ENCODE data around the gene ZNF282. TPM values are rescaled to one million over a fixed set of nuclear protein-coding genes. Genes with fewer than 3 reads are reported as not detected.

ZNF282 gene
- total RNA-seq, 1 donor from 2014 or later, result 28.1 TPM

DNA sequence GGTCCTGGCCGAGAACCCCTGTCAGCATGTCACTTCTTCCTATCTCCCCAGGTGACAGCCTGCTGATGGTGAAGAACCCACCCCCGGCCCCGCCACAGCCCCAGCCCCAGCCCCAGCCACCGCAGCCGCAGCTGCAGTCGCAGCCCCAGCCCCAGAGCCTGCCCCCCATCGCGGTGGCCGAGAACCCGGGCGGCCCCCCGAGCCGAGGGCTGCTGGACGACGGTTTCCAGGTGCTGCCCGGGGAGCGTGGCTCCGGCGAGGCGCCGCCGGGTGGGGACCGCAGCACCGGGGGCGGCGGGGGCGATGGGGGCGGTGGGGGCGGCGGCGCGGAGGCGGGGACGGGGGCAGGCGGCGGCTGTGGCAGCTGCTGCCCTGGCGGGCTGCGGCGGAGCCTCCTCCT is 28.4 kb downstream of the ZNF282 start:
- no peak overlapping the region for H3K4me3 ChIP-seq (ENCODE audit: insufficient read depth, low read depth, low read length)
- H4K20me1 ChIP-seq (ENCODE audit: insufficient read depth, low read length), result peaks cover 11% of the 10 kb centered on the region
- DNase-seq (ENCODE audit: low read depth) (no peak), FAIRE-seq (no peak)
- peaks cover 3% of the 10 kb centered on the region for H3K9me3 Mint-ChIP-seq (ENCODE audit: unreplicated experiment)
- peaks cover 16% of the 10 kb centered on the region for H3K4me1 Mint-ChIP-seq (ENCODE audit: low read depth, unreplicated experiment)
- TF ChIP-seq EZH2 (IDR thresholded peaks at IDR 0.05; ENCODE audit: insufficient read depth, low read length), result no peak
- TF ChIP-seq, protein P1, sequence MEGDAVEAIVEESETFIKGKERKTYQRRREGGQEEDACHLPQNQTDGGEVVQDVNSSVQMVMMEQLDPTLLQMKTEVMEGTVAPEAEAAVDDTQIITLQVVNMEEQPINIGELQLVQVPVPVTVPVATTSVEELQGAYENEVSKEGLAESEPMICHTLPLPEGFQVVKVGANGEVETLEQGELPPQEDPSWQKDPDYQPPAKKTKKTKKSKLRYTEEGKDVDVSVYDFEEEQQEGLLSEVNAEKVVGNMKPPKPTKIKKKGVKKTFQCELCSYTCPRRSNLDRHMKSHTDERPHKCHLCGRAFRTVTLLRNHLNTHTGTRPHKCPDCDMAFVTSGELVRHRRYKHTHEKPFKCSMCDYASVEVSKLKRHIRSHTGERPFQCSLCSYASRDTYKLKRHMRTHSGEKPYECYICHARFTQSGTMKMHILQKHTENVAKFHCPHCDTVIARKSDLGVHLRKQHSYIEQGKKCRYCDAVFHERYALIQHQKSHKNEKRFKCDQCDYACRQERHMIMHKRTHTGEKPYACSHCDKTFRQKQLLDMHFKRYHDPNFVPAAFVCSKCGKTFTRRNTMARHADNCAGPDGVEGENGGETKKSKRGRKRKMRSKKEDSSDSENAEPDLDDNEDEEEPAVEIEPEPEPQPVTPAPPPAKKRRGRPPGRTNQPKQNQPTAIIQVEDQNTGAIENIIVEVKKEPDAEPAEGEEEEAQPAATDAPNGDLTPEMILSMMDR (IDR thresholded peaks at IDR 0.05; ENCODE audit: insufficient read depth, low read depth, low read length), result no peak
- no peak overlapping the region for H3K9ac ChIP-seq (ENCODE audit: low read length)
- H3K27ac ChIP-seq (ENCODE audit: low read depth, low read length), result no peak overlapping the region
- H2AFZ ChIP-seq (ENCODE audit: low read depth, low read length), result no peak overlapping the region
- peaks cover 2% of the 10 kb centered on the region for H3K79me2 ChIP-seq (ENCODE audit: insufficient read depth, low read length)
- peaks cover 10% of the 10 kb centered on the region for H3K4me1 ChIP-seq (ENCODE audit: insufficient read depth, low read length)
- H3K27me3 ChIP-seq (ENCODE audit: insufficient read depth, low read length), result no peaks in the 10 kb centered on the region
- H3K27ac Mint-ChIP-seq (ENCODE audit: unreplicated experiment), result no peak overlapping the region
- no peak overlapping the region for H3K4me2 ChIP-seq (ENCODE audit: low read length)
- H3K27me3 Mint-ChIP-seq (ENCODE audit: low read depth, unreplicated experiment), result no peaks in the 10 kb centered on the region
- peaks cover 20% of the 10 kb centered on the region for H3K36me3 Mint-ChIP-seq (ENCODE audit: low read depth, unreplicated experiment)
- no peaks in the 10 kb centered on the region for H3K9me3 ChIP-seq (ENCODE audit: insufficient read depth, low read depth, low read length)
- H3K4me3 Mint-ChIP-seq (ENCODE audit: unreplicated experiment), result no peak overlapping the region
- peaks cover 7% of the 10 kb centered on the region for H3K36me3 ChIP-seq (ENCODE audit: insufficient read depth, low read length)

DNA sequence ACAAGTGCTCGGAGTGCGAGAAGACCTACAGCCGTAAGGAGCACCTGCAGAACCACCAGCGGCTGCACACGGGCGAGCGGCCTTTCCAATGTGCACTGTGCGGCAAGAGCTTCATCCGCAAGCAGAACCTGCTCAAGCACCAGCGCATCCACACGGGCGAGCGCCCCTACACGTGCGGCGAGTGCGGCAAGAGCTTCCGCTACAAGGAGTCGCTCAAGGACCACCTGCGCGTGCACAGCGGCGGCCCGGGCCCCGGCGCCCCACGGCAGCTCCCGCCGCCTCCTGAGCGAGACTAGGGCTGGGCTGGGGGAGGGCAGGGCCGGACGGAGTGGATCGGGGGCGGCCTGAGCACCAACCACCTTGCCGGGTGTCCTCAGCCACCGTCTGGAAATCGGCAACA is 29.0 kb downstream of the ZNF282 start:
- peaks cover 6% of the 10 kb centered on the region for H3K4me1 ChIP-seq (ENCODE audit: insufficient read depth, low read length)
- H3K27ac ChIP-seq (ENCODE audit: low read depth, low read length), result no peak overlapping the region
- H3K4me2 ChIP-seq (ENCODE audit: low read length), result no peak overlapping the region
- Mint-ChIP-seq H3K27ac (ENCODE audit: unreplicated experiment) (no peak overlapping the region), H3K36me3 (ENCODE audit: low read depth, unreplicated experiment) (peaks cover 14% of the 10 kb centered on the region), H3K27me3 (ENCODE audit: low read depth, unreplicated experiment) (no peaks in the 10 kb centered on the region), H3K4me3 (ENCODE audit: unreplicated experiment) (no peak overlapping the region), H3K9me3 (ENCODE audit: unreplicated experiment) (peaks cover under 1% of the 10 kb centered on the region), H3K4me1 (ENCODE audit: low read depth, unreplicated experiment) (peaks cover 10% of the 10 kb centered on the region)
- no peak overlapping the region for H3K4me3 ChIP-seq (ENCODE audit: insufficient read depth, low read depth, low read length)
- no peak overlapping the region for H2AFZ ChIP-seq (ENCODE audit: low read depth, low read length)
- no peak overlapping the region for H3K9ac ChIP-seq (ENCODE audit: low read length)
- peaks cover 2% of the 10 kb centered on the region for H3K79me2 ChIP-seq (ENCODE audit: insufficient read depth, low read length)
- H3K9me3 ChIP-seq (ENCODE audit: insufficient read depth, low read depth, low read length), result no peaks in the 10 kb centered on the region
- H3K36me3 ChIP-seq (ENCODE audit: insufficient read depth, low read length), result peaks cover 3% of the 10 kb centered on the region
- FAIRE-seq (no peak), DNase-seq (ENCODE audit: low read depth) (no peak)
- TF ChIP-seq, protein P1 (IDR thresholded peaks at IDR 0.05; ENCODE audit: insufficient read depth, low read depth, low read length), result no peak
- no peak for TF ChIP-seq EZH2 (IDR thresholded peaks at IDR 0.05; ENCODE audit: insufficient read depth, low read length)
- no peaks in the 10 kb centered on the region for H3K27me3 ChIP-seq (ENCODE audit: insufficient read depth, low read length)
- peaks cover 9% of the 10 kb centered on the region for H4K20me1 ChIP-seq (ENCODE audit: insufficient read depth, low read length)

DNA sequence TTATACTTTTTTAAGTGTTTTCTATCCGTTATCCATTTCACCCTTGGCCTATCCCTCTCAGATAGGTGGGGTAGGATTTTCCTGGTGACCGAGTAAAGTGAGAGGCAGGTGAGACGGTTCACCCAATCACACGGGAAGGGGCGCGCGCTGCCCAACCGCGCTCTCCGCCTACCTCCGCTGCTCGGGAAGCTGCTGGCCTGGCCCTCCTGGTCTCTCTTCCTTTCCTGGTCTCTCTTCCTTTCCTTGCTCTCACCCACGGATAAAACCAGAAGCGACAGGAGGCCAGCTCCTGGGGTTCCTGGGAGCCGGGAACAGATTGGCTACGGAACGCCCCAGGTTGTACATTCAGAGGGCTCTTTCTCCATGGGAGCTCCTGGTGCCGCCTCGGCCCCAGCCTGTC is 29.8 kb downstream of the ZNF282 start:
- Mint-ChIP-seq H3K27ac (ENCODE audit: unreplicated experiment) (no peak overlapping the region), H3K4me3 (ENCODE audit: unreplicated experiment) (no peak overlapping the region), H3K4me1 (ENCODE audit: low read depth, unreplicated experiment) (peaks cover 5% of the 10 kb centered on the region), H3K9me3 (ENCODE audit: unreplicated experiment) (no peaks in the 10 kb centered on the region), H3K36me3 (ENCODE audit: low read depth, unreplicated experiment) (peaks cover 14% of the 10 kb centered on the region), H3K27me3 (ENCODE audit: low read depth, unreplicated experiment) (no peaks in the 10 kb centered on the region)
- Histone ChIP-seq H3K36me3 (ENCODE audit: insufficient read depth, low read length) (peaks cover 3% of the 10 kb centered on the region), H3K9me3 (ENCODE audit: insufficient read depth, low read depth, low read length) (no peaks in the 10 kb centered on the region), H3K9ac (ENCODE audit: low read length) (no peak overlapping the region), H2AFZ (ENCODE audit: low read depth, low read length) (no peak overlapping the region), H3K4me2 (ENCODE audit: low read length) (no peak overlapping the region), H4K20me1 (ENCODE audit: insufficient read depth, low read length) (peaks cover 9% of the 10 kb centered on the region), H3K4me1 (ENCODE audit: insufficient read depth, low read length) (peaks cover 4% of the 10 kb centered on the region), H3K79me2 (ENCODE audit: insufficient read depth, low read length) (peaks cover 2% of the 10 kb centered on the region), H3K27me3 (ENCODE audit: insufficient read depth, low read length) (no peaks in the 10 kb centered on the region), H3K27ac (ENCODE audit: low read depth, low read length) (no peak overlapping the region), H3K4me3 (ENCODE audit: insufficient read depth, low read depth, low read length) (no peak overlapping the region)
- DNase-seq (ENCODE audit: low read depth) (no peak), FAIRE-seq (no peak)
- TF ChIP-seq, protein P1 (IDR thresholded peaks at IDR 0.05; ENCODE audit: insufficient read depth, low read depth, low read length), result no peak
- no peak for TF ChIP-seq EZH2 (IDR thresholded peaks at IDR 0.05; ENCODE audit: insufficient read depth, low read length)

Data from astrocyte (in vitro differentiated cells and primary cell).